Uterus (tissue), 4 donors: ENCODE data around the gene ANKRD26. TPM values are rescaled to one million over a fixed set of nuclear protein-coding genes. Genes with fewer than 3 reads are reported as not detected.

Experiments used
- DNase-seq, 2 donors: peaks; one replicate each; pipeline ENCODE4 v3.0.0-alpha.2; 2019 to 2020
- H3K27ac ChIP-seq, 2 donors: fragments of 200-600 bp; sonication (generic); 1 replicate in 1 of 2; 2 replicates in 1 of 2; pipeline ENCODE4 v1.5.1; 2016 to 2018
- H3K27me3 ChIP-seq, 2 donors: fragments of 200-600 bp; sonication (generic); one replicate each; pipeline ENCODE4 v1.5.1; 2018 to 2019; ENCODE audit warnings: control low read depth in 1 of 2
- H3K36me3 ChIP-seq, 2 donors: fragments of 200-600 bp; sonication (generic); one replicate each; pipeline ENCODE4 v1.5.1; 2019; ENCODE audit warnings: control low read depth in 1 of 2
- H3K4me1 ChIP-seq, 2 donors: fragments of 200-600 bp; sonication (generic); one replicate each; pipeline ENCODE4 v1.5.1; 2018 to 2019; ENCODE audit warnings: control low read depth in 1 of 2
- H3K4me3 ChIP-seq, 2 donors: fragments of 200-600 bp; sonication (generic); 1 replicate in 1 of 2; 2 replicates in 1 of 2; pipeline ENCODE4 v1.5.1; 2018 to 2019; ENCODE audit warnings: mild to moderate bottlenecking in 1 of 2
- H3K9me3 ChIP-seq, 2 donors: fragments of 200-600 bp; sonication (generic); one replicate each; pipeline ENCODE4 v1.5.1; 2019; ENCODE audit warnings: control low read depth in 1 of 2
- CTCF ChIP-seq, 4 experiments: fragments of 200-600 bp in 2 of 4; fragments of 450-650 bp in 2 of 4; sonication (generic) in 2 of 4; IDR thresholded peaks; one replicate each; pipeline ENCODE4 v1.5.1; 2016 to 2019; ENCODE audit warnings: antibody characterized with exemption in 4 of 4, mild to moderate bottlenecking in 2 of 4, moderate library complexity in 1 of 4
- POLR2A ChIP-seq, 2 donors: fragments of 450-650 bp; IDR thresholded peaks; one replicate each; pipeline ENCODE4 v1.6.1; 2016; ENCODE audit warnings: antibody characterized with exemption in 2 of 2, mild to moderate bottlenecking in 1 of 2, moderate library complexity in 1 of 2
- intact Hi-C: fragments of 100-400 bp; cut with DNase I; formaldehyde crosslinking; loops from one replicate; pipeline ENCODE4 v1.15.1; 2023; ENCODE audit warnings: low total_unique reads
- total RNA-seq, 4 donors: library from RNA; depleted of rRNA in 3 of 4; stranded (reverse); fragments of >200 nt in 3 of 4; gene quantifications; one replicate each; pipeline versions ENCODE4 v1.1.0 to v1.2.4, GENCODE V29; 2014 to 2023
- donor health status: DM: yes; HTN: yes; CAD: no.

The ANKRD26 gene
- total RNA-seq, 4 donors from 2014 or later = 1.2 to 26.1 (median 10.4) TPM

GRCh38 chr10:27134371-27134770 is 34.1 kb upstream of the ANKRD26 start:
- Histone ChIP-seq H3K36me3 (no peaks in the 10 kb centered on the region), H3K27ac (no peak overlapping the region), H3K9me3 (no peaks in the 10 kb centered on the region), H3K4me3 (no peak overlapping the region), H3K27me3 (no peaks in the 10 kb centered on the region), H3K4me1 (no peaks in the 10 kb centered on the region)
- TF ChIP-seq POLR2A (IDR thresholded peaks at IDR 0.05) (no peak), CTCF (IDR thresholded peaks at IDR 0.05) (no peak)
- DNase-seq = no peak
- intact Hi-C loops = no loop called here

DNA sequence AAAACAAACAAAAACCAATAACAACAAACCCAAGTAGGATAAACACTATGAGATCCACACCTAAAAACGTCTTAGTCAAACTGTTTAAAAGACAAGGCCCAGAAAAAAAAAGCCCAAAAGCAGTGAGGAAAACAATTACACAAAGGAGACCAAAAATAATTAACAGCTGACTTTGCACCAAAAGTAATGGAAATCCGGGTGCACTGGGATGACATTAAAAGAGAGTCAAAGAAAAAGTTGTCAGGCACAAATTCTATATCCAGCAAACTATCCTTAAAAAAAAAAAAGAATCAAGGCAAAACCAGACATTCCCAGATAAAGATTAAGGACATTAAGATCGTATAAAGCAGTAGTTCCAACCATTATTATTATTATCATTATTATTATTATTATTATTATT is 7.9 kb upstream of the ANKRD26 start:
- Histone ChIP-seq H3K4me1 (no peaks in the 10 kb centered on the region), H3K9me3 (no peaks in the 10 kb centered on the region), H3K36me3 (no peaks in the 10 kb centered on the region), H3K27ac (no peak overlapping the region), H3K27me3 (no peaks in the 10 kb centered on the region), H3K4me3 (no peak overlapping the region)
- TF ChIP-seq POLR2A (IDR thresholded peaks at IDR 0.05) (no peak), CTCF (IDR thresholded peaks at IDR 0.05) (no peak)
- DNase-seq = no peak
- intact Hi-C loops = no loop called here

DNA sequence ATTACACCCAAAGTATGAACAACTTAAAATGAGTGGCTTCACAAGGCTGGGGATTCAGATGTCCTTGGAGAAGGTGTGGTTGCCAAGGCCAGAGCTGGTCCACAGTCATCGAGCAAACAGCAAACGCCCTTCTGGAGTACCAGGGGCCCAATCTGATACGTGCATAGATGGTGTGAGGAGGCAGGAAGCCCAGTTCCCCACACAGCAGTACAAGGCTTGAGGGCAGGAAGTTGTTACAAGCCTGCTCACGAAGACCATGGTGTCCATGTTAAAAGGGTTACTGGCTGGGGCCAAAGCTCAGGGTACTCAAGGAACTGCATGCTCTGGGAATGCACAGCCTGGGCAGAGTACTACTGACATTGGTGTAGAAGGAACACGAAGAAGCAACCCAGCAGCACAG is 4.6 kb upstream of the ANKRD26 start:
- no peaks in the 10 kb centered on the region for H3K9me3 ChIP-seq
- intact Hi-C loops = no loop called here
- no peak for TF ChIP-seq CTCF (IDR thresholded peaks at IDR 0.05)
- no peak for TF ChIP-seq POLR2A (IDR thresholded peaks at IDR 0.05)
- H3K4me1 ChIP-seq = no peaks in the 10 kb centered on the region
- H3K36me3 ChIP-seq = no peaks in the 10 kb centered on the region
- DNase-seq = no peak
- H3K27me3 ChIP-seq = no peaks in the 10 kb centered on the region
- H3K27ac ChIP-seq = no peak overlapping the region
- no peak overlapping the region for H3K4me3 ChIP-seq

GRCh38 chr10:27100813-27101347 is 586 bp upstream of the ANKRD26 start:
- Histone ChIP-seq H3K4me1 (peaks cover 0 to 4% of the 10 kb centered on the region in 2 donors), H3K4me3 (peak overlapping the region; percentile 70 to 80), H3K36me3 (no peaks in the 10 kb centered on the region), H3K27ac (peak overlapping the region; percentile 85 to 90), H3K27me3 (no peaks in the 10 kb centered on the region), H3K9me3 (no peaks in the 10 kb centered on the region)
- no peak for TF ChIP-seq POLR2A (IDR thresholded peaks at IDR 0.05)
- no peak for TF ChIP-seq CTCF (IDR thresholded peaks at IDR 0.05)
- peak in 1 of 2 donors; percentile 16 for DNase-seq
- intact Hi-C loops = no loop called here

- peaks cover 0 to 4% of the 10 kb centered on the region in 2 donors for H3K4me1 ChIP-seq
- DNase-seq = no peak
- H3K4me3 ChIP-seq = peak overlapping the region; percentile 70 to 80
- H3K27me3 ChIP-seq = no peaks in the 10 kb centered on the region
- no peaks in the 10 kb centered on the region for H3K36me3 ChIP-seq
- TF ChIP-seq POLR2A (IDR thresholded peaks at IDR 0.05) = no peak
- no peak for TF ChIP-seq CTCF (IDR thresholded peaks at IDR 0.05)
- peak overlapping the region; percentile 85 to 90 for H3K27ac ChIP-seq
- intact Hi-C loops = no loop called here
- H3K9me3 ChIP-seq = no peaks in the 10 kb centered on the region
These were observed 846 bp downstream of the ANKRD26 start for GRCh38 chr10:27099448-27099847.
